SHP77 (cell line): ENCODE data around the gene BRD4.

Experiments
- DNase-seq, 2 experiments: peaks; one replicate each; lab custom pipeline; 2025; lab: John Stamatoyannopoulos, UW

The BRD4 gene

GRCh38 chr19:15248648-15249527 lies 83.5 kb downstream of the BRD4 start:
- no peak for DNase-seq

GRCh38 chr19:15248106-15248505 lies 84.2 kb downstream of the BRD4 start:
- no peak for DNase-seq

GRCh38 chr19:15247107-15248014 lies 85.0 kb downstream of the BRD4 start:
- DNase-seq = no peak

- DNase-seq = no peak
Observed at GRCh38 chr19:15246198-15246481, 86.2 kb downstream of the BRD4 start.

GRCh38 chr19:15245370-15246197 lies 86.8 kb downstream of the BRD4 start:
- no peak for DNase-seq

GRCh38 chr19:15244808-15245207 lies 87.5 kb downstream of the BRD4 start:
- DNase-seq = no peak

GRCh38 chr19:15244106-15244803 lies 88.1 kb downstream of the BRD4 start:
- DNase-seq = no peak

GRCh38 chr19:15243236-15243957 lies 88.9 kb downstream of the BRD4 start:
- no peak for DNase-seq

- no peak for DNase-seq
Observed at GRCh38 chr19:15241259-15241910, 91.0 kb downstream of the BRD4 start.

GRCh38 chr19:15240515-15240914 lies 91.8 kb downstream of the BRD4 start:
- no peak for DNase-seq

- no peak for DNase-seq
Observed at GRCh38 chr19:15239337-15239949, 92.9 kb downstream of the BRD4 start.

- DNase-seq = no peak
Observed at GRCh38 chr19:15238639-15239155, 93.6 kb downstream of the BRD4 start.

GRCh38 chr19:15237759-15238638 lies 94.3 kb downstream of the BRD4 start:
- no peak for DNase-seq

- DNase-seq = no peak
Observed at GRCh38 chr19:15236886-15237285, 95.5 kb downstream of the BRD4 start.

- DNase-seq = no peak
Observed at GRCh38 chr19:15235781-15236180, 96.6 kb downstream of the BRD4 start.

GRCh38 chr19:15234431-15235130 lies 97.8 kb downstream of the BRD4 start:
- no peak for DNase-seq

- DNase-seq = no peak
Observed at GRCh38 chr19:15231271-15231670, 101.1 kb downstream of the BRD4 start.

GRCh38 chr19:15227261-15227660 lies 105.1 kb downstream of the BRD4 start:
- DNase-seq = no peak
